Transverse colon (tissue), 4 donors: Measurements from ENCODE around the gene PSD. TPM values are rescaled to one million over a fixed set of nuclear protein-coding genes. Genes with fewer than 3 reads are reported as not detected.

ENCODE experiments used
- DNase-seq: peaks from one replicate; pipeline ENCODE4 v3.0.0-alpha.2; 2019
- H3K27ac ChIP-seq, 4 donors: fragments of 200-600 bp; sonication (generic); 2 replicates each; pipeline ENCODE4 v1.5.1; 2016 to 2018; ENCODE audit warnings: inconsistent platforms in 4 of 4
- H3K27me3 ChIP-seq: fragments of 200-600 bp; sonication (generic); 2 replicates; pipeline ENCODE4 v1.5.1; 2017; ENCODE audit warnings: inconsistent platforms
- H3K36me3 ChIP-seq, 4 donors: fragments of 200-600 bp; sonication (generic); 2 replicates each; pipeline ENCODE4 v1.5.1; 2017 to 2019; ENCODE audit warnings: inconsistent platforms in 4 of 4
- H3K4me1 ChIP-seq, 4 donors: fragments of 200-600 bp; sonication (generic); 2 replicates each; pipeline ENCODE4 v1.5.1; 2017 to 2020; ENCODE audit warnings: inconsistent platforms in 4 of 4
- H3K4me3 ChIP-seq, 4 donors: fragments of 200-600 bp; sonication (generic); 1 replicate in 1 of 4; 2 replicates in 3 of 4; pipeline versions ENCODE4 v1.5.1 to v1.6.1; 2017 to 2019; ENCODE audit warnings: inconsistent platforms in 4 of 4
- H3K9me3 ChIP-seq, 2 donors: fragments of 200-600 bp; sonication (generic); 2 replicates each; pipeline ENCODE4 v1.5.1; 2017 to 2019; ENCODE audit warnings: inconsistent platforms in 2 of 2
- CTCF ChIP-seq, 5 experiments: fragments of 200-600 bp in 3 of 5; fragments of 450-650 bp in 2 of 5; sonication (generic) in 3 of 5; IDR thresholded peaks; 1 replicate in 2 of 5; 2 replicates in 3 of 5; pipeline ENCODE4 v1.5.1; 2016 to 2017; ENCODE audit warnings: antibody characterized with exemption in 5 of 5, inconsistent platforms in 3 of 5, mild to moderate bottlenecking in 2 of 5, moderate library complexity in 1 of 5
- EP300 ChIP-seq: sonication (generic); formaldehyde crosslinking; IDR thresholded peaks from one replicate; pipeline ENCODE4 v1.6.1; 2017; ENCODE audit warnings: antibody characterized with exemption, low read depth
- POLR2A ChIP-seq: fragments of 450-650 bp; IDR thresholded peaks from one replicate; pipeline ENCODE4 v1.6.1; 2016; ENCODE audit warnings: antibody characterized with exemption, mild to moderate bottlenecking, moderate library complexity
- POLR2AphosphoS5 ChIP-seq, 3 donors: sonication (generic); formaldehyde crosslinking; IDR thresholded peaks; one replicate each; pipeline ENCODE4 v1.6.1; 2016; ENCODE audit warnings: antibody characterized with exemption in 3 of 3
- WGBS, 2 donors: methylation state at CpG; one replicate each; pipeline ENCODE4 v1.1.5; 2018; ENCODE audit warnings: low coverage in 1 of 2; 5-methylcytosine and 5-hydroxymethylcytosine counted together
- in situ Hi-C, 4 donors: fragments of 200-750 bp; cut with MboI; loops; one replicate each; pipeline versions ENCODE4 v1.15.0 to v1.15.1; 2017; ENCODE audit warnings: low sequenced_read_pairs in 3 of 4, low pct_ligation_motif_present in 1 of 4, low pct_unique_long_range_greater_than_20kb in 1 of 4
- intact Hi-C: fragments of 100-400 bp; cut with DNase I; formaldehyde crosslinking; loops from one replicate; pipeline ENCODE4 v1.15.1; 2023; ENCODE audit warnings: low total_unique reads
- total RNA-seq, 4 donors: library from RNA; depleted of rRNA; stranded (reverse); fragments of >200 nt; gene quantifications; one replicate each; pipeline ENCODE4 v1.1.0, GENCODE V29; 2016

The PSD gene
- total RNA-seq, 4 donors from 2014 or later = 38.9 to 56.1 (median 49.4) TPM

- DNase-seq = peak; percentile 64
- H3K4me3 ChIP-seq = peak overlapping the region; percentile 31 to 65 (median 44)
- intact Hi-C loops = no loop called here
- peaks cover 57% of the 10 kb centered on the region for H3K27me3 ChIP-seq
- H3K4me1 ChIP-seq = peaks cover 6 to 21% (median 15%) of the 10 kb centered on the region in 4 donors
- WGBS, 2 donors = 1% methylated on average over 55 of the region's 103 CpGs; no CpG with 5 or more reads in 1 of the 2 donors
- peak overlapping the region; percentile 73 to 99 (median 90) for H3K27ac ChIP-seq
- H3K9me3 ChIP-seq = no peaks in the 10 kb centered on the region
- in situ Hi-C loops = no loop called here
- H3K36me3 ChIP-seq = no peaks in the 10 kb centered on the region
- TF ChIP-seq POLR2AphosphoS5 (IDR thresholded peaks at IDR 0.05) (peak; percentile 38 to 70 (median 62)), POLR2A (peak; percentile 28), EP300 (no peak), CTCF (IDR thresholded peaks at IDR 0.05) (no peak)
These were observed 9.6 kb downstream of the PSD start for GRCh38 chr10:102408728-102409603.

DNA sequence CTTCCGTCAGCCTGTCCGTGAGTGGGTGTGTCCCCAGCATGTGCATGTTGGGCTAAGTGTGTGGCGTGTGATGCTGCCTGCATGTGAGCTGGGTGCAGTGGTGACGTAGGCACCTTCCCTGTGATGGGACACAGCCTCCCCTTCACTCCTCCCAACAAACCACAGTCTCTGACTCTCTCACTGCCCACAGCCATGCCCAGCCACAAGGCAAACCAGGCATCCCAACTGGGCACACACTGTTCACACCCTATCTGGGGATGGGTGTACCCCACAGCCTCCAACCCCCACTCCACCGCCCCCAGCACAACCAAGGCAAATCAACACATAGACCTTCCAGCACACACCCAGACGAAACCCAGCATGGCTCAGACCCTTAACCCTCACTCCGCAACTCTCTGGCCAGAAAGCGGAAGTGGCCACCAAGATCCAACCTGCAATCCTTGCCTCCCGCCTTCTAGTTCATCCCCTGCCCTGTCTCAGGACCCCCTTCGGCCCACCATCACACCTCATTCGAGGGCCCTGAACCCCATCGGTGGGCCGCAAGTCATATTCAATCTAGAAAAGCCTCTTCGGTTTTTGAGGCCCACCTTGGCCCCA is 10.4 kb downstream of the PSD start:
- peak overlapping the region; percentile 73 to 99 (median 90) for H3K27ac ChIP-seq
- peaks cover 11 to 21% (median 15%) of the 10 kb centered on the region in 4 donors for H3K4me1 ChIP-seq
- peak; percentile 47 for DNase-seq
- TF ChIP-seq POLR2AphosphoS5 (IDR thresholded peaks at IDR 0.05) (peak; percentile 73 to 81 (median 80)), CTCF (IDR thresholded peaks at IDR 0.05) (no peak), POLR2A (peak; percentile 48), EP300 (peak; percentile 99)
- no peaks in the 10 kb centered on the region for H3K9me3 ChIP-seq
- in situ Hi-C loops = no loop called here
- intact Hi-C loops = no loop called here
- peaks cover 52% of the 10 kb centered on the region for H3K27me3 ChIP-seq
- peak overlapping the region; percentile 31 to 65 (median 44) for H3K4me3 ChIP-seq
- H3K36me3 ChIP-seq = no peaks in the 10 kb centered on the region
- WGBS, 2 donors = 20 to 53% methylated on average over 3 to 14 of the region's 14 CpGs

- Histone ChIP-seq H3K4me3 (peak overlapping the region in 1 of 4 donors; percentile 45), H3K4me1 (peaks cover 11 to 21% (median 18%) of the 10 kb centered on the region in 4 donors), H3K27ac (peak overlapping the region; percentile 68 to 99 (median 90)), H3K36me3 (no peaks in the 10 kb centered on the region), H3K9me3 (no peaks in the 10 kb centered on the region), H3K27me3 (peaks cover 50% of the 10 kb centered on the region)
- DNase-seq = no peak
- intact Hi-C loops (no loop called here), in situ Hi-C loops (no loop called here)
- peak; percentile 99 for TF ChIP-seq EP300
- peak; percentile 40 to 79 (median 70) for TF ChIP-seq POLR2AphosphoS5 (IDR thresholded peaks at IDR 0.05)
- no peak for TF ChIP-seq POLR2A
- no peak for TF ChIP-seq CTCF (IDR thresholded peaks at IDR 0.05)
- 70% methylated on average over 13 of the region's 13 CpGs; no CpG with 5 or more reads in 1 of the 2 donors for WGBS, 2 donors
These were observed 11.0 kb downstream of the PSD start for GRCh38 chr10:102407425-102408130.
